Measurements from ENCODE around the gene EXD1. TPM values are rescaled to one million over a fixed set of nuclear protein-coding genes. Genes with fewer than 3 reads are reported as not detected.
"Not testable (repeated sequence)": the region's sequence is repeated elsewhere in the genome, so short reads cannot be mapped to it uniquely, and the experiment has no call there.

EXD1 gene
- total RNA-seq, 5 donors from 2014 or later (not counting 1 experiment from before 2014, with no cell fraction given), result not detected

GRCh38 chr15:41256103-41256502, 25.5 kb upstream of the EXD1 start:
- no peaks in the 10 kb centered on the region for H3K27me3 ChIP-seq (replicated peaks in 1 of 2; ENCODE audit: control insufficient read depth in 2 of 2, extremely low read depth in 1 of 2, insufficient read depth in 2 of 2, low read length in 1 of 2)
- Mint-ChIP-seq H3K4me1 (peaks cover 0 to 4% (median 0%) of the 10 kb centered on the region in 3 donors), H3K36me3 (peaks cover 22% of the 10 kb centered on the region), H3K27ac (no peak overlapping the region), H3K9me3 (no peaks in the 10 kb centered on the region), H3K4me3 (no peak overlapping the region), H3K27me3 (no peaks in the 10 kb centered on the region)
- no peaks in the 10 kb centered on the region for H3K9me3 ChIP-seq
- H3K4me3 ChIP-seq (ENCODE audit: control insufficient read depth in 1 of 2, extremely low read depth in 1 of 2, low read length in 1 of 2), result no peak overlapping the region
- POLR2A ChIA-PET, result no interaction called here
- DNase-seq (no peak), ATAC-seq (replicated peaks in 1 of 4) (no peak)
- 90% methylated on average over 2 of the region's 3 CpGs for WGBS (ENCODE audit: insufficient coverage)
- H3K36me3 ChIP-seq (ENCODE audit: control insufficient read depth in 2 of 2, extremely low read depth in 1 of 2, insufficient read depth in 1 of 2, low read length in 1 of 2), result peaks cover 0 to 14% of the 10 kb centered on the region in 2 donors
- H3K27ac ChIP-seq (ENCODE audit: low read length), result no peak overlapping the region
- CTCF ChIA-PET, result no interaction called here
- H3K4me1 ChIP-seq (ENCODE audit: control insufficient read depth in 1 of 2, extremely low read depth in 1 of 2, insufficient read depth in 2 of 2, low read length in 2 of 2), result no peaks in the 10 kb centered on the region

GRCh38 chr15:41254560-41254959, 24.0 kb upstream of the EXD1 start:
- H3K4me1 Mint-ChIP-seq, result peaks cover 0 to 4% (median 0%) of the 10 kb centered on the region in 3 donors
- CTCF ChIA-PET, result no interaction called here
- H3K36me3 Mint-ChIP-seq, result peaks cover 22% of the 10 kb centered on the region
- no peaks in the 10 kb centered on the region for H3K9me3 Mint-ChIP-seq
- ATAC-seq (replicated peaks in 1 of 4) (no peak), DNase-seq (no peak)
- Histone ChIP-seq H3K4me1 (ENCODE audit: control insufficient read depth in 1 of 2, extremely low read depth in 1 of 2, insufficient read depth in 2 of 2, low read length in 2 of 2) (no peaks in the 10 kb centered on the region), H3K4me3 (ENCODE audit: control insufficient read depth in 1 of 2, extremely low read depth in 1 of 2, low read length in 1 of 2) (no peak overlapping the region), H3K27ac (ENCODE audit: low read length) (no peak overlapping the region), H3K27me3 (replicated peaks in 1 of 2; ENCODE audit: control insufficient read depth in 2 of 2, extremely low read depth in 1 of 2, insufficient read depth in 2 of 2, low read length in 1 of 2) (no peaks in the 10 kb centered on the region), H3K9me3 (no peaks in the 10 kb centered on the region), H3K36me3 (ENCODE audit: control insufficient read depth in 2 of 2, extremely low read depth in 1 of 2, insufficient read depth in 1 of 2, low read length in 1 of 2) (peaks cover 0 to 14% of the 10 kb centered on the region in 2 donors)
- H3K4me3 Mint-ChIP-seq, result no peak overlapping the region
- POLR2A ChIA-PET, result interaction anchor here in 1 of 2 donors (0.6 kb wide), 1 partner anchor 63 kb away, joined by 3 read pairs; no protein-coding TSS in a partner anchor
- H3K27me3 Mint-ChIP-seq, result no peaks in the 10 kb centered on the region
- no peak overlapping the region for H3K27ac Mint-ChIP-seq
- no CpG with 5 or more reads among the region's 4 CpGs for WGBS (ENCODE audit: insufficient coverage)

- DNase-seq (no peak), ATAC-seq (replicated peaks in 1 of 4) (no peak)
- Mint-ChIP-seq H3K27ac (no peak overlapping the region), H3K4me1 (no peaks in the 10 kb centered on the region), H3K27me3 (no peaks in the 10 kb centered on the region), H3K9me3 (no peaks in the 10 kb centered on the region), H3K36me3 (peaks cover 10% of the 10 kb centered on the region), H3K4me3 (no peak overlapping the region)
- Histone ChIP-seq H3K36me3 (ENCODE audit: control insufficient read depth in 2 of 2, extremely low read depth in 1 of 2, insufficient read depth in 1 of 2, low read length in 1 of 2) (peaks cover 0 to 11% of the 10 kb centered on the region in 2 donors), H3K9me3 (no peaks in the 10 kb centered on the region), H3K27me3 (replicated peaks in 1 of 2; ENCODE audit: control insufficient read depth in 2 of 2, extremely low read depth in 1 of 2, insufficient read depth in 2 of 2, low read length in 1 of 2) (no peaks in the 10 kb centered on the region), H3K4me3 (ENCODE audit: control insufficient read depth in 1 of 2, extremely low read depth in 1 of 2, low read length in 1 of 2) (no peak overlapping the region), H3K4me1 (ENCODE audit: control insufficient read depth in 1 of 2, extremely low read depth in 1 of 2, insufficient read depth in 2 of 2, low read length in 2 of 2) (no peaks in the 10 kb centered on the region), H3K27ac (ENCODE audit: low read length) (no peak overlapping the region)
- POLR2A ChIA-PET, result no interaction called here
- WGBS (ENCODE audit: insufficient coverage), result 94% methylated on average over 4 of the region's 5 CpGs
- CTCF ChIA-PET, result no interaction called here
Measured at GRCh38 chr15:41251411-41251810, 20.9 kb upstream of the EXD1 start.

DNA sequence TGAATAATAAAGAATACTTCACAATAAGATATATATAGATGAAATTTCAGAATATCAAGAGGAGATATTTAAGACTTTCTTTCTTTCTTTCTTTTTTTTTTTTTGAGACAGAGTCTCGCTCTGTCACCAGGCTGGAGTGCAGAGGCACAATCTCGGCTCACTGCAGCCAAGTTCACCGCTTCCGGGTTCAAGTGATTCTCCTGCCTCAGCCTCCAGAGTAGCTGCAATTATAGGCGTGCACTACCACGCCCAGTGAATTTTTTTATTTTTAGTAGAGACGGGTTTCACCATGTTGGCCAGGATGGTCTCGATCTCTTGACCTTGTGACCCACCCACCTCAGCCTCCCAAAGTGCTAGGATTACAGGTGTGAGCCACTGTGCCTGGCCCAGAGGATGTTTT, 20.2 kb upstream of the EXD1 start:
- H3K4me1 ChIP-seq (ENCODE audit: control insufficient read depth in 1 of 2, extremely low read depth in 1 of 2, insufficient read depth in 2 of 2, low read length in 2 of 2); H3K27me3 ChIP-seq (replicated peaks in 1 of 2; ENCODE audit: control insufficient read depth in 2 of 2, extremely low read depth in 1 of 2, insufficient read depth in 2 of 2, low read length in 1 of 2); DNase-seq; H3K4me1 Mint-ChIP-seq; H3K4me3 ChIP-seq (ENCODE audit: control insufficient read depth in 1 of 2, extremely low read depth in 1 of 2, low read length in 1 of 2); H3K27ac Mint-ChIP-seq; POLR2A ChIA-PET; H3K9me3 Mint-ChIP-seq; H3K4me3 Mint-ChIP-seq; H3K27ac ChIP-seq (ENCODE audit: low read length); H3K27me3 Mint-ChIP-seq; ATAC-seq (replicated peaks in 1 of 4); H3K9me3 ChIP-seq: not testable (repeated sequence)
- 92% methylated on average over 4 of the region's 8 CpGs for WGBS (ENCODE audit: insufficient coverage)
- CTCF ChIA-PET, result interaction anchor here in 1 of 2 donors (0.6 kb wide), 1 partner anchor 183 kb away, joined by 3 read pairs; no protein-coding TSS in a partner anchor
- H3K36me3 ChIP-seq (ENCODE audit: control insufficient read depth in 2 of 2, extremely low read depth in 1 of 2, insufficient read depth in 1 of 2, low read length in 1 of 2), result peaks cover 0 to 11% of the 10 kb centered on the region in 2 donors
- peaks cover 12% of the 10 kb centered on the region for H3K36me3 Mint-ChIP-seq

DNA sequence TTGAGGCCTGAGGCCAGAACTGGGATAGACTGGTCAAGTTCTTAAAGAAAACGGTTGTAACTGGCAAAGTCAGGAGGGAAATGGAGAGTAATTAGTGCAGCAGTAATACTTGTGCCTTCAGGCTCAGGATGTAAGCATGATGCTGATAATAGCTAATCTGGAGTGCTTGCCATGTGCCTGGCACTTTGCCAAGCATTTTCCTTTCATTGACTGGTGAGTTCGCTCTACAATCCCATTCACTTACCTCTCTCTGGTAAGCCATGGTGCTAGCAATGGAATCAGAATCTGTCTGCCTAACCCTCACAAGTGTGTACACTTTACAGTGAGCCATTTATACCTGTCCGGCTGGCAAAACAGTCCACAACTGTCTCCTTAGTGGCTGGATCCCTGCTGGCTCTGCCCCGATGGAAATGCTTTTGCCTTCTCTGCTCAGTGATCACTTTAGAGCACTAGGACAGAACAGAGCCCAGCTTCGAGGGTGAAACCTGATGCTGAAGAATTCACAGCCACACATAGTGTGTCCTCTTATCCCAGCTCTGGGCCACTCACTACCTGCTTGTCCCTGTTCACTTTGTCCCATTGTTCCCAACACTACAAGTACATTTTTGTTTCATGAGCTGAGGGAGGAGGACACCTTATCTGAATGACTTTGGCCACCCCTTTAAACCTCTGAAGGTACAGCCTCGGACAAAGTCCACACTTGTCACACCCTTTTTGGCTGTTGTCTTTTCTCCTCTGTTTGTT, 10.8 kb upstream of the EXD1 start:
- Mint-ChIP-seq H3K4me3 (no peak overlapping the region), H3K27me3 (no peaks in the 10 kb centered on the region), H3K4me1 (peaks cover 0 to 5% (median 4%) of the 10 kb centered on the region in 3 donors), H3K36me3 (peaks cover 22% of the 10 kb centered on the region), H3K9me3 (no peaks in the 10 kb centered on the region), H3K27ac (no peak overlapping the region)
- ChIA-PET CTCF (interaction anchor here in 1 of 2 donors (0.6 kb wide), 1 partner anchor 73 kb away, joined by 8 read pairs; no protein-coding TSS in a partner anchor), POLR2A (interaction anchor here in 1 of 2 donors (0.6 kb wide), 1 partner anchor 105 kb away, joined by 4 read pairs; no protein-coding TSS in a partner anchor)
- ATAC-seq (replicated peaks in 1 of 4), result no peak
- no peaks in the 10 kb centered on the region for H3K27me3 ChIP-seq (replicated peaks in 1 of 2; ENCODE audit: control insufficient read depth in 2 of 2, extremely low read depth in 1 of 2, insufficient read depth in 2 of 2, low read length in 1 of 2)
- WGBS (ENCODE audit: insufficient coverage), result 94% methylated on average over 4 of the region's 6 CpGs
- no peaks in the 10 kb centered on the region for H3K4me1 ChIP-seq (ENCODE audit: control insufficient read depth in 1 of 2, extremely low read depth in 1 of 2, insufficient read depth in 2 of 2, low read length in 2 of 2)
- H3K27ac ChIP-seq (ENCODE audit: low read length), result no peak overlapping the region
- H3K4me3 ChIP-seq (ENCODE audit: control insufficient read depth in 1 of 2, extremely low read depth in 1 of 2, low read length in 1 of 2), result no peak overlapping the region
- peaks cover 2 to 20% of the 10 kb centered on the region in 2 donors for H3K36me3 ChIP-seq (ENCODE audit: control insufficient read depth in 2 of 2, extremely low read depth in 1 of 2, insufficient read depth in 1 of 2, low read length in 1 of 2)
- no peak for DNase-seq
- H3K9me3 ChIP-seq, result no peaks in the 10 kb centered on the region

GRCh38 chr15:41238100-41238499, 7.5 kb upstream of the EXD1 start:
- H3K4me3 Mint-ChIP-seq, result no peak overlapping the region
- Histone ChIP-seq H3K36me3 (ENCODE audit: control insufficient read depth in 2 of 2, extremely low read depth in 1 of 2, insufficient read depth in 1 of 2, low read length in 1 of 2) (peaks cover 2 to 9% of the 10 kb centered on the region in 2 donors), H3K9me3 (no peaks in the 10 kb centered on the region), H3K4me3 (ENCODE audit: control insufficient read depth in 1 of 2, extremely low read depth in 1 of 2, low read length in 1 of 2) (no peak overlapping the region), H3K4me1 (ENCODE audit: control insufficient read depth in 1 of 2, extremely low read depth in 1 of 2, insufficient read depth in 2 of 2, low read length in 2 of 2) (no peaks in the 10 kb centered on the region), H3K27me3 (replicated peaks in 1 of 2; ENCODE audit: control insufficient read depth in 2 of 2, extremely low read depth in 1 of 2, insufficient read depth in 2 of 2, low read length in 1 of 2) (no peaks in the 10 kb centered on the region), H3K27ac (ENCODE audit: low read length) (no peak overlapping the region)
- CTCF ChIA-PET, result no interaction called here
- peaks cover 10 to 15% (median 14%) of the 10 kb centered on the region in 3 donors for H3K4me1 Mint-ChIP-seq
- no CpG with 5 or more reads among the region's 5 CpGs for WGBS (ENCODE audit: insufficient coverage)
- ATAC-seq (replicated peaks in 1 of 4) (no peak), DNase-seq (no peak)
- H3K36me3 Mint-ChIP-seq, result peaks cover 5% of the 10 kb centered on the region
- H3K27ac Mint-ChIP-seq, result no peak overlapping the region
- POLR2A ChIA-PET, result no interaction called here
- H3K9me3 Mint-ChIP-seq, result no peaks in the 10 kb centered on the region
- no peaks in the 10 kb centered on the region for H3K27me3 Mint-ChIP-seq

Measured in T-cell (primary cell).